Pancreas (tissue), 10 donors: ENCODE data around the gene DENND2A. TPM values are rescaled to one million over a fixed set of nuclear protein-coding genes. Genes with fewer than 3 reads are reported as not detected.

Source experiments
- ATAC-seq, 4 donors: fragments of 200-7000 bp; cut with Tn5 transposase; one replicate each; pipeline versions ENCODE4 v1.8.0 to v1.9.1; 2020; ENCODE audit warnings: mild to moderate bottlenecking in 4 of 4, moderate library complexity in 4 of 4
- DNase-seq, 6 donors: peaks; one replicate each; pipeline ENCODE4 v3.0.0-alpha.2; 2020
- FAIRE-seq: peaks from 2 replicates; lab custom pipeline; 2012; peaks lifted over from hg19 to GRCh38; lab: Jason Lieb, UNC
- H3K27ac ChIP-seq, 4 donors: fragments of 200-600 bp; sonication (generic); 1 replicate in 3 of 4; 2 replicates in 1 of 4; pipeline versions ENCODE4 v1.5.0 to v1.8.0; 2020
- H3K27me3 ChIP-seq, 4 donors: fragments of 200-600 bp; one replicate each; pipeline ENCODE4 v1.8.0; 2021
- H3K36me3 ChIP-seq, 3 donors: fragments of 200-600 bp; sonication (generic) in 1 of 3; one replicate each; pipeline versions ENCODE4 v1.5.0 to v1.8.0; 2020 to 2021
- H3K4me1 ChIP-seq, 3 donors: fragments of 200-600 bp; one replicate each; pipeline ENCODE4 v1.8.0; 2021
- H3K4me3 ChIP-seq, 4 donors: fragments of 200-600 bp; sonication (generic) in 2 of 4; one replicate each; pipeline versions ENCODE4 v1.5.0 to v1.8.0; 2020 to 2021
- H3K9me3 ChIP-seq, 4 donors: fragments of 200-600 bp; one replicate each; pipeline ENCODE4 v1.8.0; 2021
- CTCF ChIP-seq, 4 donors: fragments of 200-600 bp; sonication (generic) in 3 of 4; IDR thresholded peaks; one replicate each; pipeline versions ENCODE4 v1.5.0 to v1.8.0; 2021; ENCODE audit warnings: antibody characterized with exemption in 4 of 4
- WGBS, 2 donors: extraction: QIAGEN DNeasy Blood & Tissue Kit; methylation state at CpG; one replicate each; pipeline ENCODE4 v1.1.7; 2013; 5-methylcytosine and 5-hydroxymethylcytosine counted together
- intact Hi-C, 3 donors: fragments of 100-400 bp; cut with DNase I; formaldehyde crosslinking; loops; one replicate each; pipeline versions ENCODE4 v1.11.1 to v1.14.2; 2022
- polyA plus RNA-seq, 2 donors: library from polyadenylated mRNA; stranded (reverse); fragments of 200-250 nt; gene quantifications; one replicate each; pipeline ENCODE4 v1.2.3, GENCODE V29; 2013
- total RNA-seq, 6 donors: library from RNA; stranded (reverse); fragmentation: NEBNext Ultra II Directional in 4 of 6; extraction: Animal tissue kit (Norgen Biotek cat#: 25700) in 4 of 6; gene quantifications; one replicate each; pipeline versions ENCODE4 v1.2.1 to v1.2.4, GENCODE V29; 2021 to 2023
- donor health status: healthy with polysubstance abuse.
- donor health status: DM: no; HTN: no; CAD: no; lungs with moderate emphysema.
- donor health status: DM: no; HTN: no; CAD: no.
- donor health status: control.
- donor health status: control.
- donor health status: Bipolar disorder and iron deficiency.
- donor health status: DM: yes; HTN: yes; CAD: no.
- donor health status: DM: no; HTN: no; CAD: no.
- donor health status: DM: no; HTN: no; CAD: no.
- donor health status: DM: yes; HTN: yes; CAD: no.

Gene DENND2A
- total and polyA plus RNA-seq, 8 donors = 1.1 to 5.0 (median 1.8) TPM

DNA sequence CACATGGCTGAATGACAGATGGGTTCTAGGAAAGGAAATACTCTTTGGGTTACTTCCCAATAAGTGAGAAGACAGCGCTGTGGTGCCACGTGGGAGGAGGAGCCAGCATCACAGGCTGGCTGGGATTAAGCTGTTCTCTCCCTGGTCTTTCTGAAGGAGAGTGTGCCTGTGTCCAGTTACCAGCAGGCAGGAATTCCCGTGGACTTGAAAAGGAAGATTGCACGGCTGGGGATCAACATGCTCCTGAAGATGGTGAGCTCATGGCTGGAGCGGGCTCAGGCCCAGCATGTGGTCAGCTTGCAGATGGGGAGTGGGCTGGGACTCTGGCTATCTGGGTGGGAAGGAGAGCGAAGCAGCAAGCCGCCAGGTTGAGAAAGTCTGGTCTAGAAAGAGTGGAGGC lies 40.3 kb upstream of the DENND2A start:
- Histone ChIP-seq H3K36me3 (peaks cover 0 to 6% (median 0%) of the 10 kb centered on the region in 3 donors), H3K27ac (no peak overlapping the region), H3K9me3 (no peaks in the 10 kb centered on the region), H3K4me3 (no peak overlapping the region), H3K27me3 (no peaks in the 10 kb centered on the region), H3K4me1 (no peaks in the 10 kb centered on the region)
- no peak for TF ChIP-seq CTCF (IDR thresholded peaks at IDR 0.05)
- DNase-seq = no peak
- no peak for FAIRE-seq
- no peak for ATAC-seq
- 93 to 96% methylated on average over 7 of the region's 7 CpGs for WGBS, 2 donors
- intact Hi-C loops = no loop called here

- no peak for DNase-seq
Measured at GRCh38 chr7:140679186-140679585, 38.6 kb upstream of the DENND2A start.

DNA sequence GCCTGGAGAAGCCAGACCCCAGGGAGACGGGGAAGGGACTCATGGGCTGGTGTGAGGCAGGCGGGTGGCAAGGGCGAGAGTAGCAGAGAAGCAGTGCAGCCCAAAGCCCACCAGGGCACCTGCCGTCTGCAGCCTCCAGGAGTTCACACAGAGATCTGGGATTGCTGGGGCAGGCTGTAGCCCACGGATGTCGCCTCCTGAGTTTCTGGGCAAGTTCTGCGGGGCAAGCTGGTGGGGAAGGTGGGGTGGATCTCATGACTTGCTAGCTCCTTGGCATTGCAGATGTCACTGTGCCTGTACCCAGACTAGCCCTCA lies 38.2 kb upstream of the DENND2A start:
- peaks cover 0 to 7% (median 0%) of the 10 kb centered on the region in 3 donors for H3K4me1 ChIP-seq
- H3K9me3 ChIP-seq = no peaks in the 10 kb centered on the region
- peaks cover 0 to 6% (median 0%) of the 10 kb centered on the region in 3 donors for H3K36me3 ChIP-seq
- no peak overlapping the region for H3K27ac ChIP-seq
- intact Hi-C loops = no loop called here
- no peaks in the 10 kb centered on the region for H3K27me3 ChIP-seq
- TF ChIP-seq CTCF (IDR thresholded peaks at IDR 0.05) = no peak
- ATAC-seq = no peak
- no peak for FAIRE-seq
- no peak overlapping the region for H3K4me3 ChIP-seq
- WGBS, 2 donors = 92 to 99% methylated on average over 7 of the region's 7 CpGs
- DNase-seq = no peak

More at GRCh38 chr7:140679186-140679585, 38.6 kb upstream of the DENND2A start:
- Histone ChIP-seq H3K36me3 (peaks cover 0 to 6% (median 0%) of the 10 kb centered on the region in 3 donors), H3K27ac (no peak overlapping the region), H3K4me3 (no peak overlapping the region), H3K4me1 (peaks cover 0 to 4% (median 0%) of the 10 kb centered on the region in 3 donors), H3K9me3 (no peaks in the 10 kb centered on the region), H3K27me3 (no peaks in the 10 kb centered on the region)
- intact Hi-C loops = no loop called here
- ATAC-seq (no peak), FAIRE-seq (no peak)
- TF ChIP-seq CTCF (IDR thresholded peaks at IDR 0.05) = no peak
- WGBS, 2 donors = 94 to 95% methylated on average over 9 of the region's 9 CpGs

DNA sequence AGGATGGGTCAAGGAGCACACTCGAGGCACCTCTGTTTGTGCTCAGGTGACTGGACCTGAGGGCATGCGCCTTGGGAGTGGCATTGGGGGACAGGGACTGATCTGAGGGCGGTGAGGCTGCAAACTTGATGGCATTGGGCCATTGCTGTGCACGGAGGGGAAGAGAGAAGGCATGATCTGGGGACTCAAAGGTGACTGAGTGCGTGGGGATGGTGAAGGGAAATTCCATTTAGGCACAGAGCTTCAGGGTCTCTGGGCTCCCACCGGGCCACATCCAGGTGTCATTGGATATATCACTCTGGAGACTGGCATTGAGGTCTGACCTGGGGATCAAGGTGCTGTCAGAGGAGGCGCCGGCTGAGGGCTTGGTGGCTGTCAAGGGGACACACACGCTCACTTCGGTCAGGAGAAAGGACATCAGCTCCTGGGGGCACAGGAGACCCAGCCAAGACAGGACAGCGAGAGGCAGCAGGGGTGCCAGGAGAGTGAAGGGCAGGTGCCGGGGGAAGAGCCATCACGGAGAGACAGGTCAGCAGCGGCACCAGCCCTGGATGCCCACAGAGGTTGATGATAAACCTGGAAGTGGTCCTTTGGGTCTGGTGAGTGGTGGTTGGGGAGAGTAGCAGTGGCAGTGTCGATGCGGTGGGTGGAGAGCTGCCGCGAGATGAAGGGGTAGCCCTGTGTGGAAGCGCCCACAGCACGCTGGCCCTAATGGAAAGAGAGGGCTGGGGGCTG lies 37.6 kb upstream of the DENND2A start:
- intact Hi-C loops = no loop called here

More for the DNA sequence above, 37.6 kb upstream of the DENND2A start:
- H3K27me3 ChIP-seq = no peaks in the 10 kb centered on the region
- WGBS, 2 donors = 95 to 96% methylated on average over 20 of the region's 20 CpGs
- H3K36me3 ChIP-seq = peaks cover 0 to 6% (median 0%) of the 10 kb centered on the region in 3 donors
- ATAC-seq (no peak), DNase-seq (no peak), FAIRE-seq (no peak)
- H3K4me3 ChIP-seq = no peak overlapping the region
- no peak overlapping the region for H3K27ac ChIP-seq
- H3K9me3 ChIP-seq = no peaks in the 10 kb centered on the region
- H3K4me1 ChIP-seq = peaks cover 0 to 7% (median 0%) of the 10 kb centered on the region in 3 donors
- TF ChIP-seq CTCF (IDR thresholded peaks at IDR 0.05) = no peak
